H9 (cell line): ENCODE data around the gene SOX18. TPM values are rescaled to one million over a fixed set of nuclear protein-coding genes. Genes with fewer than 3 reads are reported as not detected.

Experiments used
- DNase-seq: peaks from one replicate; pipeline ENCODE4 v3.0.0-alpha.2; 2017
- H2AFZ ChIP-seq: one replicate; pipeline ENCODE4 v1.6.1; 2013; ENCODE audit warnings: mild to moderate bottlenecking, low read length, control low read depth, moderate library complexity
- H2AK5ac ChIP-seq: 2 replicates; pipeline ENCODE4 v1.6.1; 2013; ENCODE audit warnings: low read length, control low read depth, mixed read lengths; ENCODE audit not compliant: insufficient read length
- H2BK120ac ChIP-seq: one replicate; pipeline ENCODE4 v1.6.1; 2013; ENCODE audit warnings: low read depth, mild to moderate bottlenecking, low read length, control low read depth, inconsistent platforms; ENCODE audit not compliant: poor library complexity, severe bottlenecking
- H2BK12ac ChIP-seq: 2 replicates; pipeline ENCODE4 v1.6.1; 2013; ENCODE audit warnings: low read length, control low read depth, mixed read lengths, low read depth; ENCODE audit not compliant: insufficient read length
- H2BK15ac ChIP-seq: 2 replicates; pipeline ENCODE4 v1.6.1; 2013; ENCODE audit warnings: low read depth, low read length, control low read depth
- H2BK20ac ChIP-seq: one replicate; pipeline ENCODE4 v1.6.1; 2013; ENCODE audit warnings: low read depth, mild to moderate bottlenecking, low read length, control low read depth, inconsistent platforms; ENCODE audit not compliant: poor library complexity, severe bottlenecking
- H2BK5ac ChIP-seq: 2 replicates; pipeline ENCODE4 v1.6.1; 2013; ENCODE audit warnings: low read length, control low read depth, mixed read lengths; ENCODE audit not compliant: insufficient read length
- H3K14ac ChIP-seq: 2 replicates; pipeline ENCODE4 v1.6.1; 2013; ENCODE audit warnings: low read length, control low read depth; ENCODE audit not compliant: insufficient read depth
- H3K18ac ChIP-seq: 2 replicates; pipeline ENCODE4 v1.6.1; 2013; ENCODE audit warnings: low read depth, mild to moderate bottlenecking, mixed read lengths, low read length, control low read depth; ENCODE audit not compliant: insufficient read length
- H3K23ac ChIP-seq: 2 replicates; pipeline ENCODE4 v1.6.1; 2013; ENCODE audit warnings: low read length, control low read depth, mixed read lengths, low read depth; ENCODE audit not compliant: insufficient read length
- H3K23me2 ChIP-seq: 2 replicates; pipeline ENCODE4 v1.6.1; 2013; ENCODE audit warnings: low read depth, mild to moderate bottlenecking, mixed read lengths, low read length, control low read depth; ENCODE audit not compliant: insufficient read length, poor library complexity, severe bottlenecking
- H3K27ac ChIP-seq: 2 replicates; pipeline ENCODE4 v1.5.1; 2013; ENCODE audit warnings: low read length, control low read depth, mixed read lengths, low read depth; ENCODE audit not compliant: insufficient read length
- H3K27me3 ChIP-seq: 2 replicates; pipeline ENCODE4 v1.6.1; 2013; ENCODE audit warnings: low read length, control low read depth, inconsistent platforms; ENCODE audit not compliant: insufficient read depth
- H3K4ac ChIP-seq: 2 replicates; pipeline ENCODE4 v1.6.1; 2013; ENCODE audit warnings: low read depth, mild to moderate bottlenecking, control low read depth, inconsistent platforms, low read length, moderate library complexity
- H3K4me1 ChIP-seq: 2 replicates; pipeline ENCODE4 v1.6.1; 2013; ENCODE audit warnings: low read length, control low read depth, inconsistent platforms; ENCODE audit not compliant: insufficient read depth
- H3K4me2 ChIP-seq: 2 replicates; pipeline ENCODE4 v1.6.1; 2013; ENCODE audit warnings: low read length, control low read depth, mixed read lengths; ENCODE audit not compliant: insufficient read length, insufficient read depth
- H3K56ac ChIP-seq: 2 replicates; pipeline ENCODE4 v1.6.1; 2013; ENCODE audit warnings: low read depth, mild to moderate bottlenecking, mixed read lengths, low read length, control low read depth; ENCODE audit not compliant: insufficient read length
- H3K79me1 ChIP-seq: 2 replicates; pipeline ENCODE4 v1.6.1; 2013; ENCODE audit warnings: low read depth, mild to moderate bottlenecking, moderate library complexity, low read length, control low read depth, inconsistent platforms; ENCODE audit not compliant: insufficient read depth, poor library complexity, severe bottlenecking
- H3K79me2 ChIP-seq: 2 replicates; pipeline ENCODE4 v1.6.1; 2013; ENCODE audit warnings: low read length, control low read depth, inconsistent platforms; ENCODE audit not compliant: insufficient read depth
- H3K9ac ChIP-seq: 2 replicates; pipeline ENCODE4 v1.6.1; 2013; ENCODE audit warnings: low read length, control low read depth, mixed read lengths; ENCODE audit not compliant: insufficient read length; ENCODE audit errors: extremely low read depth
- H3K9me3 ChIP-seq: one replicate; pipeline ENCODE4 v1.6.1; 2013; ENCODE audit warnings: low read depth, low read length, inconsistent platforms; ENCODE audit not compliant: control insufficient read depth
- H3T11ph ChIP-seq: one replicate; pipeline ENCODE4 v1.6.1; 2013; ENCODE audit warnings: mild to moderate bottlenecking, low read length, control low read depth, inconsistent platforms
- H4K20me1 ChIP-seq: one replicate; pipeline ENCODE4 v1.6.1; 2013; ENCODE audit not compliant: control insufficient read depth, insufficient read length, insufficient read depth
- H4K5ac ChIP-seq: 2 replicates; pipeline ENCODE4 v1.6.1; 2013; ENCODE audit warnings: low read depth, mild to moderate bottlenecking, mixed read lengths, low read length, control low read depth; ENCODE audit not compliant: insufficient read length
- H4K8ac ChIP-seq: replicated peaks from 2 replicates; pipeline ENCODE4 v1.6.1; 2013; ENCODE audit warnings: low read length, control low read depth, mixed read lengths, low read depth; ENCODE audit not compliant: insufficient read length
- H4K91ac ChIP-seq: 2 replicates; pipeline ENCODE4 v1.6.1; 2013; ENCODE audit warnings: low read depth, mild to moderate bottlenecking, moderate library complexity, mixed read lengths, low read length, control low read depth; ENCODE audit not compliant: insufficient read length
- H3K27ac Mint-ChIP-seq, 3 experiments: 2 replicates in 2 of 3; 3 replicates in 1 of 3; pipeline ENCODE4 v1.8.0; 2020 to 2021; ENCODE audit warnings: mixed read lengths in 3 of 3, mild to moderate bottlenecking in 1 of 3, moderate library complexity in 1 of 3
- H3K27me3 Mint-ChIP-seq: 2 replicates; pipeline ENCODE4 v1.8.0; 2021; ENCODE audit warnings: low read depth, mild to moderate bottlenecking, moderate library complexity, mixed read lengths
- H3K36me3 Mint-ChIP-seq, 3 experiments: 2 replicates in 2 of 3; 3 replicates in 1 of 3; pipeline ENCODE4 v1.8.0; 2020 to 2021; ENCODE audit warnings: low read depth in 3 of 3, mixed read lengths in 3 of 3; ENCODE audit not compliant: insufficient read depth in 1 of 3
- H3K4me1 Mint-ChIP-seq, 2 experiments: 2 replicates each; pipeline ENCODE4 v1.8.0; 2020; ENCODE audit warnings: mixed read lengths in 2 of 2
- H3K4me3 Mint-ChIP-seq, 2 experiments: 2 replicates in 1 of 2; 3 replicates in 1 of 2; pipeline ENCODE4 v1.8.0; 2020 to 2021; ENCODE audit warnings: mild to moderate bottlenecking in 2 of 2, mixed read lengths in 2 of 2, moderate library complexity in 1 of 2
- H3K9me3 Mint-ChIP-seq, 2 experiments: 2 replicates in 1 of 2; 3 replicates in 1 of 2; pipeline ENCODE4 v1.8.0; 2020; ENCODE audit warnings: mild to moderate bottlenecking in 2 of 2, mixed read lengths in 2 of 2, moderate library complexity in 1 of 2
- WGBS: extraction: QIAGEN DNeasy Blood & Tissue Kit; methylation state at CpG from one replicate; pipeline ENCODE4 v1.1.7; 2013; ENCODE audit warnings: missing lambda C conversion rate, low lambda C conversion rate, mixed read lengths; ENCODE audit not compliant: insufficient read length; ENCODE audit errors: extremely low coverage; 5-methylcytosine and 5-hydroxymethylcytosine counted together
- total RNA-seq: library from RNA; stranded (reverse); gene quantifications from 2 replicates; pipeline ENCODE4 v1.2.1, GENCODE V29; 2021
- TF ChIP-seq, protein P1 (sequence below): fragments of 200-600 bp; sonication (generic); conservative IDR thresholded peaks from 3 replicates; pipeline ENCODE4 v1.8.0; 2021; ENCODE audit warnings: antibody characterized with exemption, mild to moderate bottlenecking

SOX18 gene
- total RNA-seq, 1 experiment from 2014 or later = 2.0 TPM

GRCh38 chr20:64067733-64068307 is 18.4 kb upstream of the SOX18 start:
- no peak overlapping the region for H3K9ac ChIP-seq
- no peak overlapping the region for H2AFZ ChIP-seq
- no CpG with 5 or more reads among the region's 12 CpGs for WGBS
- Mint-ChIP-seq H3K27ac (peak overlapping the region in 2 of 3 experiments; percentile 22 to 40; a peak in 1 of 7 replicates), H3K4me1 (peaks cover 21 to 35% of the 10 kb centered on the region in 2 experiments), H3K36me3 (peaks cover 0 to 3% (median 0%) of the 10 kb centered on the region in 3 experiments; a peak in 3 of 7 replicates), H3K4me3 (no peak overlapping the region), H3K27me3 (peaks cover 1% of the 10 kb centered on the region), H3K9me3 (no peaks in the 10 kb centered on the region)
- H3K79me2 ChIP-seq = no peaks in the 10 kb centered on the region
- H3K4ac ChIP-seq = no peak overlapping the region
- no peak for DNase-seq
- no peak overlapping the region for H3T11ph ChIP-seq
- H3K56ac ChIP-seq = no peak overlapping the region
- no peak overlapping the region for H2BK20ac ChIP-seq
- no peaks in the 10 kb centered on the region for H3K27me3 ChIP-seq
- no peaks in the 10 kb centered on the region for H3K9me3 ChIP-seq
- no peak overlapping the region for H4K5ac ChIP-seq
- TF ChIP-seq, protein P1, sequence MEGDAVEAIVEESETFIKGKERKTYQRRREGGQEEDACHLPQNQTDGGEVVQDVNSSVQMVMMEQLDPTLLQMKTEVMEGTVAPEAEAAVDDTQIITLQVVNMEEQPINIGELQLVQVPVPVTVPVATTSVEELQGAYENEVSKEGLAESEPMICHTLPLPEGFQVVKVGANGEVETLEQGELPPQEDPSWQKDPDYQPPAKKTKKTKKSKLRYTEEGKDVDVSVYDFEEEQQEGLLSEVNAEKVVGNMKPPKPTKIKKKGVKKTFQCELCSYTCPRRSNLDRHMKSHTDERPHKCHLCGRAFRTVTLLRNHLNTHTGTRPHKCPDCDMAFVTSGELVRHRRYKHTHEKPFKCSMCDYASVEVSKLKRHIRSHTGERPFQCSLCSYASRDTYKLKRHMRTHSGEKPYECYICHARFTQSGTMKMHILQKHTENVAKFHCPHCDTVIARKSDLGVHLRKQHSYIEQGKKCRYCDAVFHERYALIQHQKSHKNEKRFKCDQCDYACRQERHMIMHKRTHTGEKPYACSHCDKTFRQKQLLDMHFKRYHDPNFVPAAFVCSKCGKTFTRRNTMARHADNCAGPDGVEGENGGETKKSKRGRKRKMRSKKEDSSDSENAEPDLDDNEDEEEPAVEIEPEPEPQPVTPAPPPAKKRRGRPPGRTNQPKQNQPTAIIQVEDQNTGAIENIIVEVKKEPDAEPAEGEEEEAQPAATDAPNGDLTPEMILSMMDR = no peak
- H3K79me1 ChIP-seq = no peaks in the 10 kb centered on the region
- peaks cover 6% of the 10 kb centered on the region for H3K23me2 ChIP-seq
- peaks cover 1% of the 10 kb centered on the region; the same call in 1 of the 2 replicates for H3K4me1 ChIP-seq
- H2AK5ac ChIP-seq = no peak overlapping the region
- H3K18ac ChIP-seq = no peak overlapping the region
- no peak overlapping the region for H2BK15ac ChIP-seq
- no peaks in the 10 kb centered on the region for H4K20me1 ChIP-seq
- H2BK120ac ChIP-seq = no peak overlapping the region
- H2BK12ac ChIP-seq = no peak overlapping the region
- no peak overlapping the region for H3K27ac ChIP-seq
- H4K91ac ChIP-seq = no peak overlapping the region
- H3K14ac ChIP-seq = no peak overlapping the region
- no peak overlapping the region for H3K23ac ChIP-seq
- H4K8ac ChIP-seq = no peak overlapping the region
- H2BK5ac ChIP-seq = no peak overlapping the region
- H3K4me2 ChIP-seq = no peak overlapping the region
